ENCODE results near the gene NKX6-2. TPM values are rescaled to one million over a fixed set of nuclear protein-coding genes. Genes with fewer than 3 reads are reported as not detected.

NKX6-2 gene
- total RNA-seq, 1 donor from 2014 or later, result not detected

GRCh38 chr10:132810141-132810806 is 24.3 kb upstream of the NKX6-2 start:
- Histone ChIP-seq H3K36me3 (ENCODE audit: control insufficient read depth, insufficient read depth, low read length) (no peaks in the 10 kb centered on the region), H3K4me3 (ENCODE audit: low read depth, low read length) (no peak overlapping the region), H3K27me3 (ENCODE audit: control insufficient read depth, insufficient read depth, low read length) (no peaks in the 10 kb centered on the region)
- DNase-seq (ENCODE audit: low read depth), result no peak
- no peak for TF ChIP-seq CTCF (IDR thresholded peaks at IDR 0.05; ENCODE audit: insufficient read depth, low read length, severe bottlenecking)
- FAIRE-seq, result no peak

GRCh38 chr10:132809232-132810140 is 23.5 kb upstream of the NKX6-2 start:
- no peak overlapping the region for H3K4me3 ChIP-seq (ENCODE audit: low read depth, low read length)
- H3K27me3 ChIP-seq (ENCODE audit: control insufficient read depth, insufficient read depth, low read length), result no peaks in the 10 kb centered on the region
- no peaks in the 10 kb centered on the region for H3K36me3 ChIP-seq (ENCODE audit: control insufficient read depth, insufficient read depth, low read length)
- FAIRE-seq, result no peak
- DNase-seq (ENCODE audit: low read depth), result no peak
- no peak for TF ChIP-seq CTCF (IDR thresholded peaks at IDR 0.05; ENCODE audit: insufficient read depth, low read length, severe bottlenecking)

GRCh38 chr10:132808383-132809231 is 22.7 kb upstream of the NKX6-2 start:
- Histone ChIP-seq H3K4me3 (ENCODE audit: low read depth, low read length) (no peak overlapping the region), H3K36me3 (ENCODE audit: control insufficient read depth, insufficient read depth, low read length) (no peaks in the 10 kb centered on the region), H3K27me3 (ENCODE audit: control insufficient read depth, insufficient read depth, low read length) (no peaks in the 10 kb centered on the region)
- FAIRE-seq (no peak), DNase-seq (ENCODE audit: low read depth) (no peak)
- TF ChIP-seq CTCF (IDR thresholded peaks at IDR 0.05; ENCODE audit: insufficient read depth, low read length, severe bottlenecking), result no peak

GRCh38 chr10:132807621-132808049 is 21.7 kb upstream of the NKX6-2 start:
- H3K27me3 ChIP-seq (ENCODE audit: control insufficient read depth, insufficient read depth, low read length), result no peaks in the 10 kb centered on the region
- TF ChIP-seq CTCF (IDR thresholded peaks at IDR 0.05; ENCODE audit: insufficient read depth, low read length, severe bottlenecking), result no peak

GRCh38 chr10:132806561-132807003 is 20.6 kb upstream of the NKX6-2 start:
- no peak for TF ChIP-seq CTCF (IDR thresholded peaks at IDR 0.05; ENCODE audit: insufficient read depth, low read length, severe bottlenecking)
- no peak for DNase-seq (ENCODE audit: low read depth)
- Histone ChIP-seq H3K27me3 (ENCODE audit: control insufficient read depth, insufficient read depth, low read length) (no peaks in the 10 kb centered on the region), H3K36me3 (ENCODE audit: control insufficient read depth, insufficient read depth, low read length) (no peaks in the 10 kb centered on the region), H3K4me3 (ENCODE audit: low read depth, low read length) (no peak overlapping the region)
- no peak for FAIRE-seq

More at GRCh38 chr10:132807621-132808049, 21.7 kb upstream of the NKX6-2 start:
- DNase-seq (ENCODE audit: low read depth) (no peak), FAIRE-seq (no peak)
- Histone ChIP-seq H3K4me3 (ENCODE audit: low read depth, low read length) (no peak overlapping the region), H3K36me3 (ENCODE audit: control insufficient read depth, insufficient read depth, low read length) (no peaks in the 10 kb centered on the region)
